Measurements from ENCODE around the gene ARSB. TPM values are rescaled to one million over a fixed set of nuclear protein-coding genes. Genes with fewer than 3 reads are reported as not detected.

Gene ARSB
- total and polyA plus RNA-seq, 12 donors, result 1.7 to 21.4 (median 14.1) TPM

DNA sequence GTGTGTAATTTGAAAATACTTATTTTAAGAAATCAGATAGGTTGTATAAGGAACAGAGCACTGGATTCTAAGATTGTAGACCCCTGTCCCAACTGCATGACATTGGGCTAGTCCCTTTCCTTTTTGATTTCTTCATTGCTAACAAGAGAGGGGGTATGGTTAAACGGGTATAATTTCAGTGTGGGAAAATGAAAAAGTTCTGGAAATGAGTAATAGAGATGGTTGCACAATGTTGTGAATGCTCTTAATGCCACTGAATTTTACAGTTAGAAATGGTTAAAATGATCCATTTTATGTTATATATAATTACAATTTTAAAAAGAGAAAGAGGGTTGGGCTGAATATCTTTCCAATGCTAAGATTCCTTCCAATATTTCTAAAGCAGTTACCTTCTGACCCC is 233.2 kb downstream of the ARSB start:
- Histone ChIP-seq H3K4me3 (no peak overlapping the region), H3K36me3 (no peaks in the 10 kb centered on the region), H3K27me3 (no peaks in the 10 kb centered on the region), H3K4me1 (peaks cover 0 to 22% (median 0%) of the 10 kb centered on the region in 9 donors), H3K27ac (no peak overlapping the region), H3K9me3 (no peaks in the 10 kb centered on the region)
- DNase-seq, result no peak
- no peak for ATAC-seq
- 91 to 95% methylated on average over 1 of the region's 1 CpG for WGBS, 2 donors
- TF ChIP-seq, protein P1, sequence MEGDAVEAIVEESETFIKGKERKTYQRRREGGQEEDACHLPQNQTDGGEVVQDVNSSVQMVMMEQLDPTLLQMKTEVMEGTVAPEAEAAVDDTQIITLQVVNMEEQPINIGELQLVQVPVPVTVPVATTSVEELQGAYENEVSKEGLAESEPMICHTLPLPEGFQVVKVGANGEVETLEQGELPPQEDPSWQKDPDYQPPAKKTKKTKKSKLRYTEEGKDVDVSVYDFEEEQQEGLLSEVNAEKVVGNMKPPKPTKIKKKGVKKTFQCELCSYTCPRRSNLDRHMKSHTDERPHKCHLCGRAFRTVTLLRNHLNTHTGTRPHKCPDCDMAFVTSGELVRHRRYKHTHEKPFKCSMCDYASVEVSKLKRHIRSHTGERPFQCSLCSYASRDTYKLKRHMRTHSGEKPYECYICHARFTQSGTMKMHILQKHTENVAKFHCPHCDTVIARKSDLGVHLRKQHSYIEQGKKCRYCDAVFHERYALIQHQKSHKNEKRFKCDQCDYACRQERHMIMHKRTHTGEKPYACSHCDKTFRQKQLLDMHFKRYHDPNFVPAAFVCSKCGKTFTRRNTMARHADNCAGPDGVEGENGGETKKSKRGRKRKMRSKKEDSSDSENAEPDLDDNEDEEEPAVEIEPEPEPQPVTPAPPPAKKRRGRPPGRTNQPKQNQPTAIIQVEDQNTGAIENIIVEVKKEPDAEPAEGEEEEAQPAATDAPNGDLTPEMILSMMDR (IDR thresholded peaks at IDR 0.05), result no peak
- intact Hi-C loops (cut with DNase I), result no loop called here

DNA sequence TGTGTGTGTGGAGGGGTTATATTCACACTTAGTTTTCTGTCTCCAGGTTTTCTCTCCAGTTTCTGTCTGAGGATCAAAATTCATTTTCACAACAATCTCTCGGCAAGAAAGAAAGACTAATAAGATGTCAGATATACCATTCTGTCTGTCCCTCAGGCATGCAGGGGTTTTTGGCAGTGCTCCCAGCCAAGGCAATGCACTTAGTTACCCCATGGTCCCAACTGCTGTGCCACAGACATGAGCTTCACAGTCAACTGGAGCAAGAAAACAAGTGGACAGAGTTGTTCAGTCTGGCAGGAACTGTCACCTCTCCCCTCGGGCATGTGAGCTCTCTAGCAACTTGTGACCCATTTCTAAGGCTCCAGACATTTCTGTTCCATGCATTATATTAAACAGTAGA is 234.8 kb downstream of the ARSB start:
- TF ChIP-seq, protein P1 (IDR thresholded peaks at IDR 0.05), result no peak
- no peaks in the 10 kb centered on the region for H3K36me3 ChIP-seq
- peaks cover 0 to 7% (median 0%) of the 10 kb centered on the region in 9 donors for H3K4me1 ChIP-seq
- DNase-seq, result no peak
- 39 to 45% methylated on average over 2 of the region's 2 CpGs for WGBS, 2 donors
- H3K4me3 ChIP-seq, result no peak overlapping the region
- H3K9me3 ChIP-seq, result no peaks in the 10 kb centered on the region
- ATAC-seq, result no peak
- H3K27ac ChIP-seq, result no peak overlapping the region
- H3K27me3 ChIP-seq, result peaks cover 0 to 9% (median 0%) of the 10 kb centered on the region in 7 donors
- intact Hi-C loops (cut with DNase I), result no loop called here

DNA sequence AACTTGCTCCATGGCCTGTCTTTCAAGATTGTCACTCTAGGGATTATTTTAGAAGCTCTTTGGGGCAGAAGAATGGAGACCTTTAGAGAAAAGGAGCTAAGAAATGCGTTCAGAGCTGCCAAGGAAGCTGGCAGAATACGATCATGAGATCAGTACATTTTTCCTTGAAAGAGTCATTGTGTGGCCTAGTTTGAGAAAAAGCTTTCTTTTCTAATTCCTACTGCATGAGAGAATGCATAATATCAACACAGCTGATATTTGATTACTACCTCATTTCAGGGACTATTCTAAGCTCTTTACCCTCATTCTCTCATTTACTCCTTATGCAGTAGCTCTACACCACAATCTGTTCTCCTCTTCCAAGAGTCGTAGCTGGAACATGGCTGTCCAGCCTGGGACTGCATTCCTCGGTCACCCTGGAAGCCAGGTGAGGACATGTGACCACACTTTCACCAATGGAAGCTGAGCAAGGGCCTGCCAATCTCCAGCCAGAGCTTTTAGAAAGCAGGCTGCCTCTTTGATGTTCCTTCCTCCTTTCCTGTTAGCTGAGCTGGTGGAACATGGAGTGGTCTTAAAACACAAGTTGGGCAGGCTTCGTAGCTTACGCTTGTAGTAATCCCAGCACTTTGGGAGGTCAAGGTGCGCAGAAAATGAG is 237.3 kb downstream of the ARSB start:
- DNase-seq (no peak), ATAC-seq (peak in 6 of 8 donors; percentile 11 to 75 (median 62))
- TF ChIP-seq, protein P1 (IDR thresholded peaks at IDR 0.05), result no peak
- Histone ChIP-seq H3K36me3 (no peaks in the 10 kb centered on the region), H3K27ac (peak overlapping the region in 2 of 10 donors; percentile 15 to 40), H3K4me1 (peaks cover 0 to 3% (median 0%) of the 10 kb centered on the region in 9 donors), H3K4me3 (no peak overlapping the region), H3K9me3 (no peaks in the 10 kb centered on the region), H3K27me3 (peaks cover 0 to 9% (median 0%) of the 10 kb centered on the region in 7 donors)
- intact Hi-C loops (cut with DNase I), result no loop called here
- 84% methylated on average over 7 of the region's 7 CpGs for WGBS, 2 donors

DNA sequence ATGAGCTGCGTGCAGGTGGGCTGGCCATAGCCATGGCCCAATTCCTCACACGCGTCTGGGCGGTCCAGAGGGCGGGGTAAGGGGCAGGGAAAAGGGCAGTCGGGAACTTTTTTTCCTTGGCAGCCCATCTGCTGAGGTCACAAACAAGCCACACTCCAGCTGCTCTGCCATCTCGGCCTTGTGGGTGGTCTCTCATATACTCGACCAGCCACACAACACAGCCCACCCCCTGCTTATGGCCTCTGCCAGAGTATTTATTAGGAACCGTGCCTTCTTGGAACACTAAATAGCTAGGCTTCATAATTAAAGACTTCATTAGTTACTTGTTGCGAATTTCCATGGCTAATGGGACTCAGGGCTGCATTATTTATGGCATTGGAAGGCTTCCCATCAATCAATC is 238.1 kb downstream of the ARSB start:
- DNase-seq, result no peak
- 73% methylated on average over 10 of the region's 10 CpGs for WGBS, 2 donors

More for the DNA sequence above, 238.1 kb downstream of the ARSB start:
- intact Hi-C loops (cut with DNase I), result no loop called here
- no peaks in the 10 kb centered on the region for H3K9me3 ChIP-seq
- peak overlapping the region in 2 of 10 donors; percentile 15 to 19 for H3K27ac ChIP-seq
- peak in 1 of 8 donors; percentile 34 for ATAC-seq
- peaks cover 0 to 9% (median 0%) of the 10 kb centered on the region in 7 donors for H3K27me3 ChIP-seq
- no peak overlapping the region for H3K4me3 ChIP-seq
- H3K4me1 ChIP-seq, result peaks cover 0 to 3% (median 0%) of the 10 kb centered on the region in 9 donors
- H3K36me3 ChIP-seq, result no peaks in the 10 kb centered on the region
- TF ChIP-seq, protein P1 (IDR thresholded peaks at IDR 0.05), result no peak

Measured in heart right ventricle (tissue), 16 donors.